T-helper 2 cell treated with Interferon-gamma antibody and Interleukin-4, amounts not matched to agents 5 μg/mL and 100 μg/mL, for 36 hours (primary cell): ENCODE data around the gene PEX3.
A peak's percentile ranks its signal among the peaks of the same experiment; 100 is the strongest.
"Not testable (repeated sequence)": the region's sequence is repeated elsewhere in the genome, so short reads cannot be mapped to it uniquely, and the experiment has no call there.

ENCODE experiments used
- DNase-seq: peaks from one replicate; pipeline ENCODE4 v3.0.0; 2021; ENCODE audit warnings: low spot score
- H3K27ac Mint-ChIP-seq: one replicate; pipeline ENCODE4 v1.8.0; 2021; ENCODE audit warnings: mild to moderate bottlenecking, mixed read lengths
- H3K27me3 Mint-ChIP-seq: one replicate; pipeline ENCODE4 v1.8.0; 2021; ENCODE audit warnings: low read depth, mixed read lengths
- H3K36me3 Mint-ChIP-seq: one replicate; pipeline ENCODE4 v1.8.0; 2021; ENCODE audit warnings: low read depth, mixed read lengths
- H3K4me1 Mint-ChIP-seq: one replicate; pipeline ENCODE4 v1.8.0; 2021; ENCODE audit warnings: low read depth, mixed read lengths
- H3K4me3 Mint-ChIP-seq: one replicate; pipeline ENCODE4 v1.8.0; 2022; ENCODE audit warnings: mild to moderate bottlenecking, moderate library complexity, mixed read lengths
- H3K9me3 Mint-ChIP-seq: one replicate; pipeline ENCODE4 v1.8.0; 2021; ENCODE audit warnings: mixed read lengths

Gene PEX3

DNA sequence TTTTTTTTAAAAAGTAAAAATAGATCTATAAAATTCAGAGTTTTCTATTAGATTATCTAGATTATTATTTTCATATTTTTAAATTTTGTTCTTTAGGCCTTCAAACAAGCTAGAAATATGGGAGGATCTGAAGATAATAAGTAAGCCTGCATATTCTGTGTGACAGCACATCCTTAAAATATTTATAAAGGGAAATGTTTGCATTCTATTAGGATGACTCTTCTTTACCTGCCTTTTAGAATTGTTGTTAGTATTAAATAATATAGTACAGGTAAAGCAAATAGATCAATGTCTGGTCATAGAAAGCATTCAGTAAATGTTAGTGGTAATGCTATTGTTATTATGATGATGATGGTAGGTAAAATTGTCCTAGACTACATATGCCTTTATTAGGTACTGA is 17.4 kb downstream of the PEX3 start:
- Mint-ChIP-seq H3K27me3 (no peaks in the 10 kb centered on the region), H3K36me3 (peaks cover 34% of the 10 kb centered on the region), H3K4me1 (no peaks in the 10 kb centered on the region), H3K9me3 (no peaks in the 10 kb centered on the region), H3K27ac (no peak overlapping the region), H3K4me3 (no peak overlapping the region)
- DNase-seq: no peak

DNA sequence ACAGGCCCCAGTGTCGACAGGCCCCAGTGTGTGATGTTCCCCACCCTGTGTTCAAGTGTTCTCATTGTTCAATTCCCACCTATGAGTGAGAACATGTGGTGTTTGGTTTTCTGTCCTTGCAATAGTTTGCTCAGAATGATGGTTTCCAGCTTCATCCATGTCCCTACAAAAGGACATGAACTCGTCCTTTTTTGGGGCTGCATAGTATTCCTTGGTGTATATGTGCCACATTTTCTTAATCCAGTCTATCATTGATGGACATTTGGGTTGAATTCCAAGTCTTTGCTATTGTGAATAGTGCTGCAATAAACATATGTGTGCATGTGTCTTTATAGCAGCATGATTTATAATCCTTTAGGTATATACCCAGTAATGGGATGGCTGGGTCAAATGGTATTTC is 18.2 kb downstream of the PEX3 start:
- H3K4me1 Mint-ChIP-seq, DNase-seq, H3K27ac Mint-ChIP-seq, H3K4me3 Mint-ChIP-seq, H3K27me3 Mint-ChIP-seq, H3K9me3 Mint-ChIP-seq: not testable (repeated sequence)
- H3K36me3 Mint-ChIP-seq: peaks cover 36% of the 10 kb centered on the region

DNA sequence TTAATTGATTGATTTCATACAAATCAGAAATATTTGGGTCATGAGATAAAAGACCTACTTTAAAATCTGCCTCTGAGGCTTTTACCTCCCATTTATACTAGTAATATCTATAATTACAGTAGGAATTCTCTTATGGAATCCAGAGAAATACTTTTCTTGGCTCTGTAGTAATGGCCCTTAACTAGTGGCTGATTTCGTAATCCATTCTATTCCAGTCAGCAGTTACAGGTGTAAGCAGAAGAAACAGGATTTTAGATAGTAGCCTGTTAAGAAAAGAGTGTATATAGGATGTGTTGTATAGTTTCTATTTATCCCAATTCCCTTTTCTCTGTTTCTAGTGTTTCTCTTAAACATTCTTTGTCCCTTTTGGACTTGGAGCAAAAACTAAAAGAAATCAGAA is 21.2 kb downstream of the PEX3 start:
- Mint-ChIP-seq H3K36me3 (peaks cover 42% of the 10 kb centered on the region), H3K27me3 (no peaks in the 10 kb centered on the region), H3K4me1 (no peaks in the 10 kb centered on the region), H3K27ac (no peak overlapping the region), H3K9me3 (no peaks in the 10 kb centered on the region), H3K4me3 (no peak overlapping the region)
- DNase-seq: no peak

DNA sequence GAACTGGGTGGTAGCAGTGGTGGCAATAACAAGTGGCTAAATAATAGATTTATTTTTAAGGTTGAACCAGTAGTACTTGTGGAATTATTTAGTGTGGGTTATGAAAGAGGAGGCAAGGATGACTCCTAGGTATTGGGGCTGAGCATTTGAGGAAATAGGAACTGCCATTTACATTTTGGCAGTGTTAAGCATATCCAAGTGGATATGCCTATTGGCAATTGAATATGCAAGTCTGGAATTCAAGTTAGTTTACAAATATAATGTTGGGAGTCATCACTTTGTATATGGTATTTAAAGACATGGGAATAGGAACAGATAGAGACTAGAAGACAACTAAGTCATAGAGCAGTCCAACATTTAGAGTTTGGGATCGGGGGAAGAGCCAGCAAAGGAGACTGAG is 25.9 kb downstream of the PEX3 start:
- Mint-ChIP-seq H3K4me1 (no peaks in the 10 kb centered on the region), H3K9me3 (no peaks in the 10 kb centered on the region), H3K27ac (no peak overlapping the region), H3K36me3 (peaks cover 39% of the 10 kb centered on the region), H3K27me3 (no peaks in the 10 kb centered on the region), H3K4me3 (no peak overlapping the region)
- DNase-seq: no peak

GRCh38 chr6:143478479-143479062 is 28.0 kb downstream of the PEX3 start:
- Mint-ChIP-seq H3K4me3 (no peak overlapping the region), H3K9me3 (no peaks in the 10 kb centered on the region), H3K4me1 (no peaks in the 10 kb centered on the region), H3K27me3 (no peaks in the 10 kb centered on the region), H3K27ac (no peak overlapping the region), H3K36me3 (peaks cover 29% of the 10 kb centered on the region)
- DNase-seq: no peak

GRCh38 chr6:143482593-143482992 is 32.0 kb downstream of the PEX3 start:
- Mint-ChIP-seq H3K9me3 (no peaks in the 10 kb centered on the region), H3K4me3 (no peak overlapping the region), H3K36me3 (peaks cover 8% of the 10 kb centered on the region), H3K4me1 (no peaks in the 10 kb centered on the region), H3K27ac (no peak overlapping the region), H3K27me3 (no peaks in the 10 kb centered on the region)
- DNase-seq: no peak

GRCh38 chr6:143485967-143486366 is 35.4 kb downstream of the PEX3 start:
- DNase-seq: no peak
- Mint-ChIP-seq H3K27ac (no peak overlapping the region), H3K36me3 (no peaks in the 10 kb centered on the region), H3K9me3 (no peaks in the 10 kb centered on the region), H3K27me3 (no peaks in the 10 kb centered on the region), H3K4me3 (no peak overlapping the region), H3K4me1 (no peaks in the 10 kb centered on the region)

DNA sequence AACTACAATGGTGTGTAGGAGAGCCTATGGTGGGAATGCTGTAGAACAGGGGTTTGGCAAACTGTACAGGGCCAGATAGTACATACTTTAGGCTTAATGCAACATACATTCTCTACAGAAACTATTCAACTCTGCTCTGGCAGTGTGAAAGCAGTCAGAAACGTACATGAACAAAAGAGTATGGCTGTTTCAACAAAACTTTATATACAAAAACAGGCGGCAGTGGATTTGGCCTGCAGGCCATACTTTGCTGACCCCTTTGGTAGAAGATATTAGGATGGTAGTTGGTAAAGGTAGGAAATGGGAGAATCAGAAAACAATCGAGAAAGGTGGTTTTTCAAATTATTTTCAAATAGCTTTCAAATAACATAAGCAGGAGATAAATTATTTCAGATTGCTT is 36.1 kb downstream of the PEX3 start:
- H3K4me1 Mint-ChIP-seq: no peaks in the 10 kb centered on the region
- no peak for DNase-seq
- H3K9me3 Mint-ChIP-seq: no peaks in the 10 kb centered on the region
- H3K4me3 Mint-ChIP-seq: no peak overlapping the region
- no peaks in the 10 kb centered on the region for H3K36me3 Mint-ChIP-seq
- no peaks in the 10 kb centered on the region for H3K27me3 Mint-ChIP-seq
- H3K27ac Mint-ChIP-seq: no peak overlapping the region

GRCh38 chr6:143490244-143490643 is 39.6 kb downstream of the PEX3 start:
- no peaks in the 10 kb centered on the region for H3K4me1 Mint-ChIP-seq
- no peak overlapping the region for H3K4me3 Mint-ChIP-seq
- H3K27ac Mint-ChIP-seq: no peak overlapping the region
- H3K27me3 Mint-ChIP-seq: no peaks in the 10 kb centered on the region
- peaks cover 3% of the 10 kb centered on the region for H3K36me3 Mint-ChIP-seq
- no peaks in the 10 kb centered on the region for H3K9me3 Mint-ChIP-seq
- DNase-seq: no peak

DNA sequence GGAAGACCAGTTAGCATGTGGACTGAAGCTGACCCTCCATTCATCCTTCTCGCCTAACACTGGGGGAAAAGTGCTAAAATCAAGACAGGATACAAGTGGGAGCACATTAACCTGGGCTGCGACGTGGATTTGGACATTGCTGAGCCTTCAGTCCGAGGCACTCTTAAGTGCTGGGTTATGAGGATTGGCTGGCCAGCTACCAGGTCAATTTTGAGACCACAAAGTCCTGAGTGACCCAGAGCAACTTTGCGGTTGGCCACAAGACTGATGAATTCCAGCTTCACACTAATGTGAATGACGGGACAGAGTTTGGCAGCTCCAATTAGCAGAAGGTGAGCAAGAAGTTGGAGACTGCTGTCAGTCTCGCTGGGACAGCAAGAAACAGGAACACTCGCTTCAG is 40.2 kb downstream of the PEX3 start:
- H3K27me3 Mint-ChIP-seq: no peaks in the 10 kb centered on the region
- peaks cover 3% of the 10 kb centered on the region for H3K36me3 Mint-ChIP-seq
- no peaks in the 10 kb centered on the region for H3K9me3 Mint-ChIP-seq
- no peaks in the 10 kb centered on the region for H3K4me1 Mint-ChIP-seq
- H3K4me3 Mint-ChIP-seq: no peak overlapping the region
- no peak overlapping the region for H3K27ac Mint-ChIP-seq
- no peak for DNase-seq

DNA sequence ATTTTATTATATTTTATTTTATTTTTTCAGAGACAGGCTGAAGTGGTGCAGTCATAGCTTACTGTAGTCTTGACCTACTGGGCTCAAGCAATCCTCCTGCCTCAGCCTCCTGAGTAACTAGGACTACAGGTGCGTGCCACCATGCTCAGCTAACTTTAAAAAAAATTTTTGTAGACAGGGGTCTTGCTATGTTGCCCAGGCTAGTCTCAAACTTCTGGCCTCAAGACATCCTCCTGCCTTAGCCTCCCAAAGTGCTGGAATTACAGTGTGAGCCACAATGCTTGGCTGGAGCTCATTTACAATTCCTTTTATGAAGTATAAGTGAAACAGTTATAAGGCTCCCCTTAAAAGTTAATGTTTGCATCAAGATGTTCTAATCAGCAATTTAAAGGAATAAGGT is 46.4 kb downstream of the PEX3 start:
- DNase-seq: no peak
- H3K27ac Mint-ChIP-seq: no peak overlapping the region
- no peaks in the 10 kb centered on the region for H3K9me3 Mint-ChIP-seq
- H3K27me3 Mint-ChIP-seq: no peaks in the 10 kb centered on the region
- H3K36me3 Mint-ChIP-seq: peaks cover 35% of the 10 kb centered on the region
- H3K4me3 Mint-ChIP-seq: no peak overlapping the region
- H3K4me1 Mint-ChIP-seq: peaks cover 16% of the 10 kb centered on the region

GRCh38 chr6:143498428-143498827 is 47.8 kb downstream of the PEX3 start:
- peak; percentile 20 for DNase-seq
- Mint-ChIP-seq H3K4me1 (peaks cover 16% of the 10 kb centered on the region), H3K9me3 (no peaks in the 10 kb centered on the region), H3K27me3 (no peaks in the 10 kb centered on the region), H3K4me3 (peak overlapping the region; percentile 13), H3K36me3 (peaks cover 35% of the 10 kb centered on the region), H3K27ac (peak overlapping the region; percentile 32)

DNA sequence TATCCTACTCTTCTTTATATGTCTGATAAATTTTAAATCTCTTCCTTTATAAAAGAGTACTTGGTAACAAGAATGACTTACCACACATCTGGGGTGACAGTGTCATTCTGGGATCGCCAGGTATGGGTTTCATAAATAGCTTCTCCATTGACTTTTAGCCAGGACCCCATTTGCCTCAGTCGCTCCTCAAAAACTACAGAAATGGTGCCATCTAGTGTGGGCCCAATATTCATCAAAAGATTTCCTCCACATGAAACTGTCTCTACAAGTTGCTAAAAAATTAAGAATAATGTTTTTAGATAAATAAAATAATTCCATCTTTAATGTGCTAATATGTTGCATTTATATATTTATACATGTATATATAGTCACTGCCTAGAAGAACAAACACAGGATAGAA is 51.2 kb downstream of the PEX3 start:
- no peaks in the 10 kb centered on the region for H3K27me3 Mint-ChIP-seq
- H3K4me3 Mint-ChIP-seq: no peak overlapping the region
- no peaks in the 10 kb centered on the region for H3K9me3 Mint-ChIP-seq
- DNase-seq: no peak
- no peak overlapping the region for H3K27ac Mint-ChIP-seq
- peaks cover 18% of the 10 kb centered on the region for H3K4me1 Mint-ChIP-seq
- H3K36me3 Mint-ChIP-seq: peaks cover 39% of the 10 kb centered on the region

DNA sequence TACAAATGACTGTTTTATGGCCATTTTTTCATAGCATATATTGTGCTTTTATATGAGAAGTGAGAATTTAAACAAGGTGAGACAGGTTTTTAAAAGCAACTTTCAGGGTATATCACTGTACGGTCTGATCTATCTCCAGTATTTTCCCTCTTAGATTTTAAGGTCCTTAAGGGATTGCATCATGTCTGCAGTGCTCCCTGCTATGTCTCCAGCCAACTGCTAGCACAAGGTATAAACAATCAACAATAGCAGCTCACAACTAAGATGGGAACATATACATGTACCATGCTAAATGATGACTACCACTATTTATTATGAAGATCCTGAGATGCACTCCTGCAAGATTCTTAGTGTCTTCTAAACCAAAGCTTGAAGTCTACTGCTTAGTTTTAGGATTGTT is 53.8 kb downstream of the PEX3 start:
- DNase-seq: no peak
- H3K27me3 Mint-ChIP-seq: no peaks in the 10 kb centered on the region
- H3K4me1 Mint-ChIP-seq: peaks cover 8% of the 10 kb centered on the region
- peaks cover 33% of the 10 kb centered on the region for H3K36me3 Mint-ChIP-seq
- H3K4me3 Mint-ChIP-seq: no peak overlapping the region
- no peak overlapping the region for H3K27ac Mint-ChIP-seq
- H3K9me3 Mint-ChIP-seq: no peaks in the 10 kb centered on the region

- H3K4me3 Mint-ChIP-seq: no peak overlapping the region
- no peaks in the 10 kb centered on the region for H3K27me3 Mint-ChIP-seq
- no peak overlapping the region for H3K27ac Mint-ChIP-seq
- peaks cover 13% of the 10 kb centered on the region for H3K4me1 Mint-ChIP-seq
- no peaks in the 10 kb centered on the region for H3K9me3 Mint-ChIP-seq
- no peak for DNase-seq
- peaks cover 27% of the 10 kb centered on the region for H3K36me3 Mint-ChIP-seq
Measured at GRCh38 chr6:143505111-143505510, 54.5 kb downstream of the PEX3 start.
